WTC11 (cell line): ENCODE data around the gene BOD1. TPM values are rescaled to one million over a fixed set of nuclear protein-coding genes. Genes with fewer than 3 reads are reported as not detected.

ENCODE experiments used
- ATAC-seq: fragments of 200-7000 bp; cut with Tn5 transposase; 2 replicates; pipeline ENCODE4 v1.10.0; 2021; ENCODE audit warnings: mild to moderate bottlenecking, moderate library complexity
- CTCF ChIA-PET: fragments of 300-600 bp; sonication (Branson Sonifier 250); formaldehyde crosslinking; loops from one replicate; lab custom pipeline; 2021; ENCODE audit warnings: antibody characterized with exemption; lab: Charles Lee
- POLR2A ChIA-PET: fragments of 350-600 bp; sonication (Branson Sonifier 250); formaldehyde crosslinking; loops from one replicate; lab custom pipeline; 2021; ENCODE audit warnings: antibody characterized with exemption; lab: Charles Lee
- DNase-seq: peaks from one replicate; pipeline ENCODE4 v3.0.0; 2021; ENCODE audit warnings: low spot score
- H3K27ac Mint-ChIP-seq: 2 replicates; pipeline ENCODE4 v1.8.0; 2021; ENCODE audit warnings: mixed read lengths
- H3K27me3 Mint-ChIP-seq: 2 replicates; pipeline ENCODE4 v1.8.0; 2021; ENCODE audit warnings: low read depth, mild to moderate bottlenecking, moderate library complexity, mixed read lengths
- H3K36me3 Mint-ChIP-seq: 2 replicates; pipeline ENCODE4 v1.8.0; 2021; ENCODE audit warnings: mixed read lengths
- H3K4me1 Mint-ChIP-seq: 2 replicates; pipeline ENCODE4 v1.8.0; 2022; ENCODE audit warnings: mixed read lengths
- H3K4me3 Mint-ChIP-seq: 2 replicates; pipeline ENCODE4 v1.8.0; 2021; ENCODE audit warnings: mild to moderate bottlenecking, moderate library complexity, mixed read lengths
- H3K9me3 Mint-ChIP-seq: 2 replicates; pipeline ENCODE4 v1.8.0; 2021; ENCODE audit warnings: mixed read lengths
- CREM ChIP-seq: sonication (generic); formaldehyde crosslinking; IDR thresholded peaks from 2 replicates; pipeline ENCODE4 v1.8.1; 2022; ENCODE audit warnings: mild to moderate bottlenecking, missing genetic modification reagents, moderate library complexity
- ELF4 ChIP-seq: sonication (generic); formaldehyde crosslinking; IDR thresholded peaks from 2 replicates; pipeline ENCODE4 v1.8.1; 2022; ENCODE audit warnings: low read depth, mild to moderate bottlenecking, moderate library complexity, missing genetic modification reagents
- GABPB1 ChIP-seq: sonication (generic); formaldehyde crosslinking; IDR thresholded peaks from 2 replicates; pipeline ENCODE4 v1.8.1; 2023; ENCODE audit warnings: mild to moderate bottlenecking, missing genetic modification reagents
- HMGXB4 ChIP-seq: sonication (generic); formaldehyde crosslinking; IDR thresholded peaks from 2 replicates; pipeline ENCODE4 v1.8.1; 2023; ENCODE audit warnings: mild to moderate bottlenecking, moderate library complexity, missing genetic modification reagents
- ZNF138 ChIP-seq: sonication (generic); formaldehyde crosslinking; conservative IDR thresholded peaks from 2 replicates; pipeline ENCODE4 v1.8.1; 2022; ENCODE audit warnings: mild to moderate bottlenecking, moderate library complexity, missing genetic modification reagents
- ZNF219 ChIP-seq: sonication (generic); formaldehyde crosslinking; IDR thresholded peaks from 2 replicates; pipeline ENCODE4 v1.8.0; 2023; ENCODE audit warnings: missing genetic modification reagents, mild to moderate bottlenecking, borderline replicate concordance
- ZNF281 ChIP-seq: sonication (generic); formaldehyde crosslinking; IDR thresholded peaks from 2 replicates; pipeline ENCODE4 v1.8.0; 2023; ENCODE audit warnings: mild to moderate bottlenecking, missing genetic modification reagents
- total RNA-seq: library from RNA; stranded (reverse); gene quantifications from 3 replicates; pipeline ENCODE4 v1.2.3, GENCODE V29; 2021
- TF ChIP-seq, protein P1 (sequence below): sonication (generic); formaldehyde crosslinking; IDR thresholded peaks from 2 replicates; pipeline ENCODE4 v1.8.0; 2022; ENCODE audit warnings: missing genetic modification reagents
- TF ChIP-seq, protein P2 (sequence below): sonication (generic); formaldehyde crosslinking; conservative IDR thresholded peaks from 2 replicates; pipeline ENCODE4 v1.8.1; 2022; ENCODE audit warnings: mild to moderate bottlenecking, missing genetic modification reagents
- TF ChIP-seq, protein P3 (sequence below): fragments of 200-600 bp; IDR thresholded peaks from 2 replicates; pipeline ENCODE4 v1.8.0; 2022; ENCODE audit warnings: antibody characterized with exemption

The BOD1 gene
- total RNA-seq, 1 experiment from 2014 or later, result 120 TPM

DNA sequence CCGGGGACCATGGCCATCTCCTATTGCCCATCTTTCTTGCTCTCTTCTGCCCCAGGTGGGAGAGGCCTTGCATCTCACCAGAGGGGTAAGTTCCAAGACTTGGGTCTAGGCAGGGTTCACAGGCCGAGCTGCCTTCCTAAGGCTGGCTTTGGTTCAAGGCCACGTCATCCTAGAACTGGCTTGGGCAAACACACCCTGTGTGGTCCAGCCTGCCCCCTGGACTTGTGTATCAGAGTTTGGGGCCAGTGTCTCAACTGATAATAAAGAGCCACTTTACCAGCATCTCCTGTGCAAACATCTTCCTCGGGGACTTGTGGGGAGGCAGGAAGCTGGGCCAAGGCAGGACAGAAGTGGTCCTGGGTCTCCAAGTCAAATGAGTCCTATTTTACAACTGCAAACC is 17.8 kb downstream of the BOD1 start:
- no peak for TF ChIP-seq ZNF219 (CRISPR knock-in tag)
- TF ChIP-seq, protein P1, sequence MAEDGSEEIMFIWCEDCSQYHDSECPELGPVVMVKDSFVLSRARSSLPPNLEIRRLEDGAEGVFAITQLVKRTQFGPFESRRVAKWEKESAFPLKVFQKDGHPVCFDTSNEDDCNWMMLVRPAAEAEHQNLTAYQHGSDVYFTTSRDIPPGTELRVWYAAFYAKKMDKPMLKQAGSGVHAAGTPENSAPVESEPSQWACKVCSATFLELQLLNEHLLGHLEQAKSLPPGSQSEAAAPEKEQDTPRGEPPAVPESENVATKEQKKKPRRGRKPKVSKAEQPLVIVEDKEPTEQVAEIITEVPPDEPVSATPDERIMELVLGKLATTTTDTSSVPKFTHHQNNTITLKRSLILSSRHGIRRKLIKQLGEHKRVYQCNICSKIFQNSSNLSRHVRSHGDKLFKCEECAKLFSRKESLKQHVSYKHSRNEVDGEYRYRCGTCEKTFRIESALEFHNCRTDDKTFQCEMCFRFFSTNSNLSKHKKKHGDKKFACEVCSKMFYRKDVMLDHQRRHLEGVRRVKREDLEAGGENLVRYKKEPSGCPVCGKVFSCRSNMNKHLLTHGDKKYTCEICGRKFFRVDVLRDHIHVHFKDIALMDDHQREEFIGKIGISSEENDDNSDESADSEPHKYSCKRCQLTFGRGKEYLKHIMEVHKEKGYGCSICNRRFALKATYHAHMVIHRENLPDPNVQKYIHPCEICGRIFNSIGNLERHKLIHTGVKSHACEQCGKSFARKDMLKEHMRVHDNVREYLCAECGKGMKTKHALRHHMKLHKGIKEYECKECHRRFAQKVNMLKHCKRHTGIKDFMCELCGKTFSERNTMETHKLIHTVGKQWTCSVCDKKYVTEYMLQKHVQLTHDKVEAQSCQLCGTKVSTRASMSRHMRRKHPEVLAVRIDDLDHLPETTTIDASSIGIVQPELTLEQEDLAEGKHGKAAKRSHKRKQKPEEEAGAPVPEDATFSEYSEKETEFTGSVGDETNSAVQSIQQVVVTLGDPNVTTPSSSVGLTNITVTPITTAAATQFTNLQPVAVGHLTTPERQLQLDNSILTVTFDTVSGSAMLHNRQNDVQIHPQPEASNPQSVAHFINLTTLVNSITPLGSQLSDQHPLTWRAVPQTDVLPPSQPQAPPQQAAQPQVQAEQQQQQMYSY (CRISPR knock-in tag), result 0 out of 2 replicates have a peak, but pooled peaks have one; percentile 11
- Mint-ChIP-seq H3K27ac (no peak overlapping the region), H3K36me3 (peaks cover 22% of the 10 kb centered on the region), H3K4me1 (no peaks in the 10 kb centered on the region), H3K4me3 (no peak overlapping the region), H3K9me3 (peaks cover 8% of the 10 kb centered on the region), H3K27me3 (peaks cover 2% of the 10 kb centered on the region; the same call in 1 of the 2 replicates)
- DNase-seq (no peak), ATAC-seq (no peak)
- ChIA-PET CTCF (interaction anchor here (0.6 to 1.1 kb wide), 2 partner anchors 375 to 540 kb away, joined by 5 read pairs; no protein-coding TSS in a partner anchor), POLR2A (no interaction called here)

- peaks cover 34% of the 10 kb centered on the region for H3K36me3 Mint-ChIP-seq
- ATAC-seq (no peak), DNase-seq (no peak)
- H3K27me3 Mint-ChIP-seq, result peaks cover 5% of the 10 kb centered on the region
- peaks cover 22% of the 10 kb centered on the region for H3K9me3 Mint-ChIP-seq
- TF ChIP-seq, protein P2, sequence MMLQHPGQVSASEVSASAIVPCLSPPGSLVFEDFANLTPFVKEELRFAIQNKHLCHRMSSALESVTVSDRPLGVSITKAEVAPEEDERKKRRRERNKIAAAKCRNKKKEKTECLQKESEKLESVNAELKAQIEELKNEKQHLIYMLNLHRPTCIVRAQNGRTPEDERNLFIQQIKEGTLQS (CRISPR knock-in tag), result no peak
- TF ChIP-seq ZNF138 (CRISPR knock-in tag) (no peak), ELF4 (CRISPR knock-in tag) (no peak)
- TF ChIP-seq, all 79 proteins: peak for 0
- Mint-ChIP-seq H3K27ac (no peak overlapping the region), H3K4me1 (no peaks in the 10 kb centered on the region), H3K4me3 (no peak overlapping the region)
- ChIA-PET POLR2A (no interaction called here), CTCF (interaction anchor here (1.0 to 1.9 kb wide), 3 partner anchors 19 to 715 kb away, joined by 3 to 7 read pairs (median 3); partner anchors contain the start of gene BOD1)
Observed at GRCh38 chr5:173597304-173597703, 19.1 kb downstream of the BOD1 start.

DNA sequence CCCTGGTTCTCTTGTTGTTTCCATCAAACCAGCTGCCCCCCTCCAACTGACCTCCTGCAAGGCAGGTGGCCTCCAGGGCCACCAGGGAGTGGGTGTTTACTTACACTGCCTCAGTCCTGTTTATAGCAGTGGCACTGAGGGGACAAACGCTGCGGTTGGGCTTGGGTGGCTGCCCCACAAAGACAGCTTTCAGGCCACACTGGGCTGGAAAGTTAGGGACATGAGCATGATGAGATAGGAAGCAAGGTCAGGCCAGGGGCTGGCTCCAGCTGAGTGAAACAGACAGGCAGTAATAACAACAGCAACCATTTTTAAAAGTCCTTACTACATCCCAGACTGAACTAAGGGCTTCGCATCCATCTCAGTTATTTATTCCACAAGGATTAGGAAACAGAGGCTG is 20.6 kb downstream of the BOD1 start:
- DNase-seq (no peak), ATAC-seq (no peak)
- TF ChIP-seq CREM (no peak), GABPB1 (CRISPR knock-in tag) (no peak), HMGXB4 (CRISPR knock-in tag) (no peak), ZNF281 (CRISPR knock-in tag) (no peak)
- TF ChIP-seq, protein P3, sequence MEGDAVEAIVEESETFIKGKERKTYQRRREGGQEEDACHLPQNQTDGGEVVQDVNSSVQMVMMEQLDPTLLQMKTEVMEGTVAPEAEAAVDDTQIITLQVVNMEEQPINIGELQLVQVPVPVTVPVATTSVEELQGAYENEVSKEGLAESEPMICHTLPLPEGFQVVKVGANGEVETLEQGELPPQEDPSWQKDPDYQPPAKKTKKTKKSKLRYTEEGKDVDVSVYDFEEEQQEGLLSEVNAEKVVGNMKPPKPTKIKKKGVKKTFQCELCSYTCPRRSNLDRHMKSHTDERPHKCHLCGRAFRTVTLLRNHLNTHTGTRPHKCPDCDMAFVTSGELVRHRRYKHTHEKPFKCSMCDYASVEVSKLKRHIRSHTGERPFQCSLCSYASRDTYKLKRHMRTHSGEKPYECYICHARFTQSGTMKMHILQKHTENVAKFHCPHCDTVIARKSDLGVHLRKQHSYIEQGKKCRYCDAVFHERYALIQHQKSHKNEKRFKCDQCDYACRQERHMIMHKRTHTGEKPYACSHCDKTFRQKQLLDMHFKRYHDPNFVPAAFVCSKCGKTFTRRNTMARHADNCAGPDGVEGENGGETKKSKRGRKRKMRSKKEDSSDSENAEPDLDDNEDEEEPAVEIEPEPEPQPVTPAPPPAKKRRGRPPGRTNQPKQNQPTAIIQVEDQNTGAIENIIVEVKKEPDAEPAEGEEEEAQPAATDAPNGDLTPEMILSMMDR, result no peak
- H3K27ac Mint-ChIP-seq, result no peak overlapping the region
- POLR2A ChIA-PET, result no interaction called here
- peaks cover 37% of the 10 kb centered on the region for H3K9me3 Mint-ChIP-seq
- H3K27me3 Mint-ChIP-seq, result peaks cover 7% of the 10 kb centered on the region
- CTCF ChIA-PET, result interaction anchor here (0.9 to 2.3 kb wide), 4 partner anchors 14 to 377 kb away, joined by 3 to 7 read pairs (median 6); partner anchors contain the start of gene BOD1
- no peaks in the 10 kb centered on the region for H3K4me1 Mint-ChIP-seq
- H3K36me3 Mint-ChIP-seq, result peaks cover 42% of the 10 kb centered on the region
- H3K4me3 Mint-ChIP-seq, result no peak overlapping the region
